GM18873 (cell line): ENCODE measurements around the gene BRMS1.
"Not testable (repeated sequence)": the region's sequence is repeated elsewhere in the genome, so short reads cannot be mapped to it uniquely, and the experiment has no call there.

Source experiments
- ATAC-seq: cut with Tn5 transposase; IDR thresholded peaks from one replicate; pipeline ENCODE4 v1.9.1; 2021; ENCODE audit warnings: mild to moderate bottlenecking, moderate library complexity, moderate number of reproducible peaks; ENCODE audit not compliant: unreplicated experiment, low FRiP score

BRMS1 gene

DNA sequence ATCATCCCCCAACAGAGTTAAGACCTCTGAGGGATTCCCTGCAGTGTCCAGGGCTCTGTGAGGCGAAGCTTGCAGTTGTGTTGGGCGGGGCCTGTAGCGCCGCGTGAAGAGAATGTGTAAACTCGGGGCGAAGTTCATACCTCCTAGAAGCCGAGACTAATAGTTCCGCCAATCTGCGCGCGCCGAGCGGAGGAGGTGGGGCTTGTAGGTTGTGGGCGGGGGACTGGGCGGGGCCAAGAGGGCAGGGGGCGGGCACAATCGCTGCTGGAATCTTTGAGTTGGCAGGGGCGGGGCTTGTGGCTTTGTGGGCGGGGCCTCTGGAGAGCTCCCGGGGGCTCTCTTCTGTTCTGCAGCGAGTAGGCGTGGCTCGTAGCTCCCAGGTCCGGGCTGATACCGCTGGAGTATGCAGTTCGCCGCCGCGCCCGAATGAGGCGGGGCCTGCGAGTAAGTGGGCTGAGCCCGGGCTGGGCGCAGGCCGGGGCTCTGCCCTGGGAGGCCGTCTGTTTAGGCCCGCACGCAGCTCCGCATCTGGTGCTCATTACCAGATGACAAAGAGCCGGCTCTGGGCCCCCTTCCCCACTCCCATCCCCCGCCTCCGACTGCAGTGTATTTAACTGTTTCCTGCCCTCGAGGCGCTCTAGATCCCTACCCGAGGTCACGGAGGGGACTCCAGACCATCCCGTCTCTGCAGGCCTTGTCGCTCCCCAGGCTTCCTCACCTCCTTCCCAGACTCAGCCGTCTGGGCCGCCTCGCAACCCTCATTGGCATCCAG lies 32.2 kb downstream of the BRMS1 start:
- ATAC-seq = peak; percentile 36

DNA sequence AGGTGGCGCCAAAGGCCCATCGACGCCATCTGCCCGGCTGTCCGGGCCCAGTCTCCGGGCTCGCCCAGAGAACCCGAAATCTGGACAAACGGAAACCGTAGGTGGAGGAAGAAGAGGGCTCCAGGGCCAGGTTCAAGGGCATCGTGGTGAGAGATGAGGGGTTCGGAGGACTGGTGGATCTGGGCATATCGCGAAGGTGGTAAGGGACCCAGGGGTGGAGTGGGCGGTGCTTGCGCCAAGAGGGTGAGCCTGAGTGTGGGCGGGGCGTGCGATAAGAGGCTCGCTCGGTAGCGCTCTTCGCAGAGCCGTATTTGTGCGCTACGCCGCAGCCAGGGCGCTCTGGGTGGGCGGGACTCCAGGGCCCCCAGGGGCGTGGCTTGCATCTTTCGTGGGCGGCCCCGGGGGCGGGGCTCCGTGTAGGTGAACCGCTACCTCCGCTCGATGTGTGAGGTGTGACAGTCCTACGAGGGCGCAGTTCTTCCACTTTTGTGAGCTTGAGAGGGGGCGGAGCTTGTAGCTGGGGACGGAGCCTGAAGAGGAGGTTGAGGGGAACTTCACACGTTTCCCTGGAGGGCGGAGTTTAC lies 32.8 kb downstream of the BRMS1 start:
- peak; percentile 64 for ATAC-seq

DNA sequence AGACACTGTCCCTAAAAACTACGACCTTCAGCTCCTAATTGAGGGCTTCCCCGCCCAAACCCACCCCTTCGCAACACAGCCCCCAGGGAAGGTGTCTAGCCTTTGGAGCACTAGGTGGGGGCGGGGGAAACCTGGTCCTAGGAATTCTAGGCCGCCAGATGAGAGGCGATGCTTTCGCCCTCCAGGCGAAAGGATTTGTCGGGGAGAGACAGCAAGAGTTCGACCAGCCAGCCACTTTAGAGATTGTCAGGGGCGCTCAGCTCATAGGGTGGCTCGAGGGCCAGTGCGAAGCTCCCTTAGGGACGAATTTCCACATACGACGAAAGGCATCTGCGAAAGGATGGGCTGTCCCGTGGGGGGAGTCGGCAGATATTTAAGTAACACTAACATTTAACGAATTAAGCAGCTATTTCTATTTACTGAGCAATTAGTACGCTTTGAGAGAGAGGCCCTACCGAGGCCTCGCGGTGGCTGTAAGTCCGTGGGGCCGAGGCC lies 33.4 kb downstream of the BRMS1 start:
- no peak for ATAC-seq

DNA sequence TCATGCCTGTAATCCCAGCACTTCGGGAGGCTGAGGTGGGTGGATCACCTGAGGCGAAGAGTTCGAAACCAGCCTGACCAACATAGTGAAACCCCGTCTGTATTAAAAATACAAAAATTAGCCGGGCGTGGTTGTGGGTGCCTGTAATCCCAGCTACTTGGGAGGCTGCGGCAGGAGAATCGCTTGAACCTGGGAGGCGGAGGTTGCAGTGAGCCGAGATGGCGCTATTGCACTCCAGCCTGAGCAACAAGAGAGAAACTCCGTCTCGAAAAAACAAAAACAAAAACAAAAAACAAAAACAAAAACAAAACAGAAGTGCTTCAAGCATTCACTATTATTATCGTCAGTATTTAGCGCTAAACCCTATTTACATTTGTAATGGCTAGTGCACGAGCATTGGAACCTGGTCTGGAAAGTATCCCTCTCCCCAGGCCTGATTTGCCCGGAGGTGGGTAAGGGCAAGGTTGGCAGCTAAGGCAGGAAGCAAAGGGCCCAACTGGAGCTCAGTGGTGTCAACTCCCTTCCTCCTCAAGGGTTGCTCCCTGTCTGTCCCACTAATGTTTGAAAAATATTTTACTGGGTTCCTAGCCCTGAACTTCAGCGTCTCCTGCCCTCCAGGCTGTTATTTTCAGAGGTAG lies 34.0 kb downstream of the BRMS1 start:
- ATAC-seq = not testable (repeated sequence)

DNA sequence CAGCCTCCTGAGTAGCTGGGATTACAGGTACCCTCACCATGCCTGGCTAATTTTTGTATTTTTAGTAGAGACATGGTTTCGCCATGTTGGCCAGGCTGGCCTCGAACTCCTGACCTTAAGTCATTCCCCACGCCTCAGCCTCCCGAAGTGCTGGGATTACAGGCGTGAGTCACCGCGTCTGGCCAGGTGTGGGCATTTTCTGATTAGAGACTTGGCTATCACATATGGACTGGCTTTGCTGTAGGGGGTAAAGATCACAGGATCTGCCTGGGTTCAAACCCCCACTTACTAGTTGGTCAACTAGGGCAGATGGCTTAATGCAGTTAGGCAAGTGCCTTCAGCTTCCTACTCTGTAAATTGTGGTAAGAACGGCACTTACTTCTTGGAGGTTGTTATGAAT lies 34.6 kb downstream of the BRMS1 start:
- no peak for ATAC-seq

DNA sequence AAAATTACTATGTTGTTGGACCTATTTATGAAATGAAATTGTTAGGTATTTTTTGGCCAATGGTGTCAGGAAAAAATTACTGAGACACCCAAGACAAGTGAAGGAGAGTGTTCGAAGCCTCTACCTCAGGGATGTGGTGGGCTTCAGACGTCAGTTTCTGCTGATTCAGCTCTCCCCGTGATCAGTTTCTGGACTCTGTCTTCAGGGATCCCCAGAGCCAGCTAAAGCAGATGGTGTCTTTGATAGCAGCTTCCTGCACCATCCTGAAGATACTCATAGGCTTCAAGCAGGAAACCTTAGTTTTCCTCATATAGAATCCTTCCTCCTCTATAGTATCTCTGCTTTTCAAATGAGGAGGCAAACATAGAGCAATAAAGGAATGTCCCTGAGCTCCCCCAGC lies 35.4 kb downstream of the BRMS1 start:
- ATAC-seq = no peak

DNA sequence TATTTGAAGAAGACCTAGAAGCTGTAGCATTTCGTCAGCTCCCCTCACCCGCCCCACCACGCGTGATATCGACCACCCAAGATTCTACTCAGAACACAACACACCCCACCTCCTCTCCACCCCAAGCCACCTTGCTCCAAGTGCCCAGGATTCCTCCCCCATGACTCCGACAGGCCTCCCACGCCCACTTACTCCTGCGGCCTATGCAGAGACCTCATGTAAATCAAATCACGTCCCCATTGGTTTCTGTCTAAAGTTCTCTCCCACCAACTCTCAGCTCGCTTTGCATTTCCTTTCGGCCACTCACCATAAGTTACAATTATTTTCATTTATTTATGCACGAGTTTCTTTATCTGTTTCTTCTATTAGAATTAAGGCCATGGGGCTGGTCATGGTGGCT lies 42.2 kb downstream of the BRMS1 start:
- no peak for ATAC-seq

DNA sequence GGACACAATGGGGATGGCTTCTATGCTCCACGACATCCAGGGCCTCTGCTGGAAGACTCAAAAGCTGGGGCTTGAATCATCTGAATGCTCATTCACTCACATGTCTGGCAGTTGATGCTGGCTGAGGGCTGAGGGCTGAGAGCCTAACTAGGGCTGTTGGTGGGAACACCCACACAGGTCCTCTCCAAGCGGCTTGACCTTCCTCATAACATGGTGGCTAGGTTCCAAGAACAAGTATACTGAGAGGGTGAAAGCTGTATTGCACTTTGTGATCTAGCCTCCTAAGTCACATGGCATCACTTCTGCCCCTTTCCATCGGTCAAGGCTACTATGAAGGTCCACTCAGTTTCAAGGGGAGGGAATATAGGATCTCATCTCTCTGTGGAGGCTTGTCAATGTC lies 45.7 kb downstream of the BRMS1 start:
- ATAC-seq = no peak

DNA sequence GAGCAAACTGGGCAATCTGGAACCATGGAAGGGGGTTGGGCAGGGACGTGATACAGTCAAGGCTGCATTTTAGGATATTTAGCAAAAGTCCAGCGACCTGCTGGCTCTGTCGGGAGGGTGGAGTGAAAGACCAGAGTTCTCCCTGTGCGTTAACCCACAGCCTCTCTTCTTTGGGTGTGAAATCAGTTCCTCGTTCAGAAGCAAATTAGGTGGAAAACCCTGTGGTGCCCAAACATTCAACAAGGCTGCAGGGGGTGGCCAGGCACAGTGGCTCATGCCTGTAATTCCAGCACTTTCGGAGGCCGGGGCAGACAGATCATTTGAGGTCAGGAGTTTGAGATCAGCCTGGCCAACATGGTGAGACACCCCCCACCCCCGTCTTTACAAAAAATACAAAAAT lies 47.3 kb downstream of the BRMS1 start:
- no peak for ATAC-seq

DNA sequence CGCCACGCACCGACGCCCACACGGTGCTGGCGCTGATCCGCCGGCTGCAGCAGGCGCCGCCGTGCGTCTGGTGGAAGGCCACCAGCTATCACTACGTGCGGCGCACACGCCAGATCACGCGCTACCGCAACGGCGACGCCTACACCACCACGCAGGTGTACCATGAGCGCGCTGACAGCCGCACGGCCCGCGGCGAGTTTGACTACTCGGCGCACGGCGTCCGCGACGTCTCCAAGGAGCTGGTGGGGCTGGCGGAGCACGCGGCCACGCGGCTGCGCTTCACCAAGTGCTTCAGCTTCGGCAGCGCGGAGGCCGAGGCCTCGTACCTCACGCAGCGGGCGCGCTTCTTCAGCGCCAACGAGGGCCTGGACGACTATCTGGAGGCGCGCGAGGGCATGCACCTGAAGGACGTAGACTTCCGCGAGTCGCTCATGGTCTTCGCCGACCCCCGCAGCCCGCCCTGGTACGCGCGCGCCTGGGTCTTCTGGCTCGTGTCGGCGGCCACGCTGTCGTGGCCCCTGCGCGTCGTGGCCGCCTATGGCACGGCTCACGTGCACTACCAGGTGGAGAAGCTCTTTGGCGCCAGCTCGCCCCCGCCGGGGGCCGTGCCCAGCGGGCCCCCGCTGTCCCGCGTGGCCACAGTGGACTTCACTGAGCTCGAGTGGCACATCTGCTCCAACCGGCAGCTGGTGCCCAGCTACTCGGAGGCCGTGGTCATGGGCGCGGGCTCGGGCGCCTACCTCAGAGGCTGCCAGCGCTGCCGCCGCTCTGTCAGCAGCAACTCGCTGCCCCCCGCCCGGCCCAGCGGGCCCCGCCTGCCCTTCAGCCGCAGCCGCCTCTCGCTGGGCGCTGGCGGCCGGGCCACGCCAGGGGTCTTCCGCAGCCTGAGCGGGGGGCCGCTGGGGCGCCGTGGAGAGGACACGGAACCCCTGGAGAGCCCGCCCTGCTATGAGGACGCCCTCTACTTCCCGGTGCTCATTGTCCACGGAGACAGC lies 50.0 kb downstream of the BRMS1 start:
- no peak for ATAC-seq

DNA sequence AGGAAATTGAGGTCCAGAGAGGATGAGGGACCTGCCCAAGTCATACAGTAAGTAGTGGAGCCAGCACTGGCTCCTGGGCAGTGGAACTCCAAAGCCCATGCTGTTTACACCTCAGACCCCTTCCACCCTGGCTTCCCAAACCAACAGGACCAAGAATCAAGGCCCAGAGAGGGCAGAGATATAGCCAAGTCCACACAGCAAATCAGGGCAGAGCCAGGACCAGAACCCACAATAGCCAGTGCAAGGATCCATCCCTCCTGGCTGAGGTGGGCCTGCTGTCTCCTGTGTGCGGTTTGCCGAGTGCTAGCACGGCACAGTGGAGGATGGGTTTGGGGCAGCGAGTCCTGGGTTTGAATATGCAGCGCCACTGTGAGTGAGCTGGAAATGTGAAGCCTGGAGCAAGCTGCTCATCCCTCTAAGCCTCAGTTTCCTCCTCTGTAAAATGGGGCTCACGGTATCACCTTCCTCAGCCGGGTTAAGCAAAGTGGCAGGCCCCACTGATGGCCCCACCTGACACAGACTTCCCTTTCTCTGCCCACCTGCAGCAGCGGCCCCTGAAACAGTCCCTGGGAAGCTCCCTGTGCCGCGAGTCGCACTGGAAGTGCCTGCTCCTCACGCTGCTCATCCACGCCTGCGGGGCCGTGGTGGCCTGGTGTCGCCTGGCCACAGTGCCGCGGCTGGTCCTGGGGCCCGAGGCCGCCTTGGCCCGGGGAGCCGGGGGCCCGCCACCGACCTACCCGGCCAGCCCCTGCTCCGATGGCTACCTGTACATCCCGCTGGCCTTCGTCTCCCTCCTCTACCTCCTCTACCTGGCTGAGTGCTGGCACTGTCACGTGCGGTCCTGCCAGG lies 50.9 kb downstream of the BRMS1 start:
- no peak for ATAC-seq

DNA sequence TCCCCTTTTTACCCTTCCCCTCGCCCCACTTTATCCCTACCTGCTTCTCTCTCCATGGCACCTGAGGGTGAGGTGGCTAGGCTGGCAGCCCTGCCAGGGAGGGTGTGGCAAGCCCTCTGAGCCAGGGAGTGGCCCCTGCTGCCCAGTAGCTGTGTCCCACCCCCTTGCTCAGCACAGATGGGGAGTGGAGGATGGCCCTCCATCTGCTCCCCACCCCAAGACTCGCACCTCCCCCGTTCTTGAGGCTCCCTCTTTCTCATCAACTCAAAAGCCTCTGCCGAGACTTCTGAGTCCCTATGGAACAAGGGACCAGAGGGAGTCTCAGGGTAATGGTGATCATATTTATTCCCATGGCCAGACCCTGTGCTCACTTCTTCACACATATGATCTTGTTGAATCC lies 51.6 kb downstream of the BRMS1 start:
- no peak for ATAC-seq

DNA sequence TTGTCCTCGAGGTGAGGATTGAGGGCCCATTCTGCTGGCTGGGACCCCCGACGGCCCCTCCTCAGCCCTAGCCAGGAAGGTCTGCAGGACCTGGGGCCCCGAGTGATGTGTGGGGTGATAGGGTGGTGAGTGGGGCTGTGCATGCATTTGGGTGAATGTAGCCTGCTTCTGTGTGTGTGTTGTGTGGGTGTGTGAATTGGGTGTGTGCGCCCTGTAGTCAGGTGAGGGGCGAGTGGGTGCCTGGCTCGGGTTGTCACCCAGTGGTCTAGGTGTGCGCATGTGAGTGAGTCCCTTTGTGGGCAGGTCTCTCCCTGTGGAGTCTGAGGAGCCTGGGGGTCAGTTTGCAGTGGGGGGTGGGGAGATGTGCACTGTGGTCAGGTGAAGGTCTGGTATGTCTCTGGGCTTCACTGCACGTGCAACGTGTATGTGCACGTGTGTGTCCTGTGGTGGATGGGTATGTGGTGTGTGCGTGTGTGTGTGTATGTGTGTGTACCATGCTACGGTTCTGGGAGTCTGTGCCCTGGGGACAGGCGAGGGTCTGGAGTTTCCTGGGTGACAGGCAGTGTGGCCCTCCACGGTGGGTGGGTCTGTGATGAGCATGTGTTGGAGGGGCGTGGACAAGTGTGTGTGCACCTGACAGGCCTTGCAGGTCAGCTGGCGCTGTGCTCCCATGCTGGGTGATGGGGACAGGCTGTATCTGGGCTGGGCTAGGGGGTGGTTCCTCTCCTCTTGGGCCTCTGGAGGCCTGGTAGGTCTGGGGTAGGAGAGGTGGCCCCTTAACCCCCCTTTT lies 52.2 kb downstream of the BRMS1 start:
- ATAC-seq = no peak

DNA sequence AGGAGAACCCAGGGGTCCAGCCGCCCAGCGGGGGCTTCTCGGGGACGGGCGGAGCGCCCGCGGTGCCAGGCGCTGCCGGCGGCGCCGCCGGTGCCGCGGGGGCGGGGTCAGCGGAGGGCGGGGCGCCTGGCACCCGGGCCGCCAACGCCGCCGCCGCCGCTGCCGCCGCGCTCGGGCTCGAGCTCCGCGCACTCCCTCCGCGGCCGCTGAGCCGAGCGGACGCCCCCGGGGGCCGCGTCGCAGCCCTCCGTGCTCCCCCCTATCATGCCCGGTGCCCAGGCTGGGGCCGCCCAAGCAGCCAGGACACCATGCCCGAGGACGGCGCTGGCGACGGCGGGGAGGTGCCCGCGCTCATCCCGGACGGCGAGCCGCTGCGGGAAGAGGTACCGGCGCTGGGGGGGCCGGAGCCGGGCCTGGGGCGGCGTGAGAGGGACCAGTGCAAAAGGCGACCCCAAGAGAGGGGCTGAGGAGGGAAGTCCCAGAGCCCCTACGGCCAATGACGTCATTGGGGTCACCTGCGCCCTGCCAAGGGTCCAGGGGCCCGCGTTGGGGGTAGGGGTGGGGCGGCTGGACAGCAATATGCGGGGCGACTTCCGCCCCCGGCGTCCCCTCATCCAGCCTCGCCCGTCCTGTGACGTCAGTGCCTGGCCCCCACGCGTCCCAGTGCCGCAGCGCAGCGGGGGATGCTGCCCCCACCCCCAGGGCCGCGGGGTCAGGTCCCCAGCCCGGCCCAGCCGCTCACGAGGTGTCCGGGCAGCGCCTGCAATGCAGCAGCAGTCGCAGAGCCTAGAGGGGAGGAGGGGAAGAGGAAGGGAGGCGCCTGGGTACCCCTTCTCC lies 53.0 kb downstream of the BRMS1 start, which contains the start of gene TMEM151A:
TSS of gene TMEM151A (plus strand) at position 189 of the 837 bp plus-strand sequence. CDS start at position 309, 120 bp downstream.
- no peak for ATAC-seq

DNA sequence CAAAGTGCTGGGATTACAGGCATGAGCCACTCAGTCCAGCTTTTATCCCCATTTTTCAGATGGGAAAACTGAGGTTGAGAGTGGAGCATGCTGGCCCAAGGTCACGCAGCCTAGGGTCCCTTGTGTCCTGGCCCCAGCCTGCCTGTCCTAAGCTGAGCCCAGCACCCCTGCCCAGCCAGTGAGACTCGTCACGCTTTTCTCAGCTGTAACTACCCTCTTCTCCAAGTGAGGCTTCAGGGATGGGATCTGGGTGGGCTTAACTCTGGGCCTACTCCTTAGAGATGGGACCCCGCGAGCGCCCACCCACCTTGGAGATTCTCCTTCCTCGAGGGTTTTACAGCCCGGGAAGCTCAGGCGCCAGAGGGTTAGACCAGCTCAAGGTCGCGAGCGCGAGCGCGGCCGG lies 53.6 kb downstream of the BRMS1 start:
- ATAC-seq = no peak

DNA sequence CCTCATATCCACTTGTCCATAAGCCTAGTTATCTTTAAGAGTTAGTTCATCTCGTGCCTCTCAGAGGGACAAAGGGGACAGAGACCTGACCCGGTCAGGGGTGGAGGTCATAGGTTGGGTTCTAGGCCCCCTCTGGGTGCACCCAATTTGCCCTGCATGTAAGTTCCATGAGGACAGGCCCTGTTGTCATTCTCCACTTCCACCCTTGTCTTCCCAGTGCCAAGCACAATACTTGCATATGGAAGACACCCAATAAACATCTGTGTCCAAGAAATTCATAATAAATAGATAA lies 54.6 kb downstream of the BRMS1 start:
- no peak for ATAC-seq

DNA sequence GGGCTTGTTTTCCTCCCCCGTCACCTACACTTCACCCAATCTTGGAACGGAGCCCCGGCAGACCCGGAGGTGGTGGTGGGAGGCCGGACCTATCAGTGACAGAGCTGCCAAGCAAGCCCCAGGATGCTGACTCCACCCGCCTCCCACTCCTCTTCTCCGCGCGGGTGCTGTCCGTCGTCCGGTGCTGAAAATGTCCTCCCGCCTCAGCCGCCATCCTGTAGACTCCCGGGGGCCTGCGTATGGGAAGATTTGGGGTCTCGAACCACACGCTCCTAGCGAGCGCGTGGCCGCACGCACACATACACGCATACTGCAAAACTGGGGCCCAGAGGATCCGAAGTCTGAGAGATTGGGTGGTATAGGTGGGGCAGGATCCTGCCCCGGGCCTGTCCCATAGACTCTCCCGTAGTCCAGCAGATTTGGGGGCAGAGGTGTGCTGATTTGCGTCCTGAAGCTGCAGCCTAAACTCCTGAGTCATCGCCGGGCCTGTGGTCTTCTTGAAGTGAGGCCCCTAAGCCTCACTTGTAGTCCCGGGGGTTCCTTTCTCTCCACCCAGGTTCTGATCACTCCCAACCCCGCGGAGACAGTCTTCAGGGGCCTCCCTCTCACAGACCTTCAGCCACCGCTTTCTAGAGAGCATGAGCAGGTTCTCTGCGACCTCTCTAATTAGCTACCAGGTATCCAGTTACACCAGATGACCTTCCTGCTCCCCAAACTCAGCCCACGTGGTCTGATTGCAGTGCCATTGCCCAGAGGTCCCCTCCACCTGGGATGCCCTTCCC lies 55.2 kb downstream of the BRMS1 start:
- ATAC-seq = peak; percentile 19
